H1 (cell line): ENCODE results near the gene GTPBP1. TPM values are rescaled to one million over a fixed set of nuclear protein-coding genes. Genes with fewer than 3 reads are reported as not detected.

ENCODE experiments used
- CTCF ChIP-seq, 3 experiments: IDR thresholded peaks; 1 replicate in 2 of 3; 2 replicates in 1 of 3; pipeline versions ENCODE4 v1.5.1 to v1.6.1; 2011; ENCODE audit warnings: low read length in 3 of 3, mild to moderate bottlenecking in 3 of 3, inconsistent platforms in 2 of 3, low read depth in 1 of 3, moderate library complexity in 1 of 3; ENCODE audit not compliant: insufficient read depth in 1 of 3; ENCODE audit errors: control extremely low read depth in 1 of 3
- polyA plus RNA-seq, 7 experiments: library from polyadenylated mRNA; depleted of rRNA in 3 of 7; stranded (reverse) in 5 of 7; unstranded in 2 of 7; fragments of >200 nt in 5 of 7; fragments of 200-250 nt in 2 of 7; gene quantifications; 1 replicate in 5 of 7; 2 replicates in 1 of 7; 4 replicates in 1 of 7; pipeline versions ENCODE4 v1.2.1 to v1.2.3, GENCODE V29; 2011 to 2013; ENCODE audit warnings: missing spikeins in 2 of 7, mixed read lengths in 2 of 7
- total RNA-seq: library from RNA; stranded (reverse); fragmentation: NEBNext Ultra II Directional; extraction: Animal tissue kit (Norgen Biotek cat#: 25700); gene quantifications from 2 replicates; pipeline ENCODE4 v1.2.1, GENCODE V29; 2021
- TF ChIP-seq, protein P1 (sequence below): fragments of 300-600 bp; sonication (generic); IDR thresholded peaks from 2 replicates; pipeline ENCODE4 v1.7.1; 2012; ENCODE audit warnings: low read length, moderate library complexity, mild to moderate bottlenecking, inconsistent platforms; ENCODE audit not compliant: insufficient replicate concordance

The GTPBP1 gene
- total and polyA plus RNA-seq, 2 of the 8 experiments (the other 6 are each of a cell fraction or from before 2014, with no cell fraction given), result 53.1 to 91.8 TPM

DNA sequence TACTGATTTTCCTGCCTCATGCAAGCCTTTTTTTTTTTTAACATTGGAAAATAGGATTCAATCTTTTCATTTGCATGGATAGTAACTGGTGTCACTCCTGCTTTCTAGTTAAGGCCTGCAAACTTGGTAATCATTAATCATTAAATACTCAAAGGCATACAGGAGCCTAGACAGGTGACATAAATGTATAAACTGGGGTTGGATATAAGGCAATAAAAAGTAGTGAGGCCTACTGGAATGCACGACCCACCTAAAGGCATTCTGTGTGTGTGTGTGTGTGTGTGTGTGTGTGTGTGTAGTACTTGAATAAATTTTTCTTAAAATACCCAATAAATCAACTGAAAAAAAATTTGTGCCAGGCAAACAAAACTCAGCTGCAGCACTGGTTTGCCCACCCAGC, 16.1 kb upstream of the GTPBP1 start (continued):
- TF ChIP-seq, protein P1, sequence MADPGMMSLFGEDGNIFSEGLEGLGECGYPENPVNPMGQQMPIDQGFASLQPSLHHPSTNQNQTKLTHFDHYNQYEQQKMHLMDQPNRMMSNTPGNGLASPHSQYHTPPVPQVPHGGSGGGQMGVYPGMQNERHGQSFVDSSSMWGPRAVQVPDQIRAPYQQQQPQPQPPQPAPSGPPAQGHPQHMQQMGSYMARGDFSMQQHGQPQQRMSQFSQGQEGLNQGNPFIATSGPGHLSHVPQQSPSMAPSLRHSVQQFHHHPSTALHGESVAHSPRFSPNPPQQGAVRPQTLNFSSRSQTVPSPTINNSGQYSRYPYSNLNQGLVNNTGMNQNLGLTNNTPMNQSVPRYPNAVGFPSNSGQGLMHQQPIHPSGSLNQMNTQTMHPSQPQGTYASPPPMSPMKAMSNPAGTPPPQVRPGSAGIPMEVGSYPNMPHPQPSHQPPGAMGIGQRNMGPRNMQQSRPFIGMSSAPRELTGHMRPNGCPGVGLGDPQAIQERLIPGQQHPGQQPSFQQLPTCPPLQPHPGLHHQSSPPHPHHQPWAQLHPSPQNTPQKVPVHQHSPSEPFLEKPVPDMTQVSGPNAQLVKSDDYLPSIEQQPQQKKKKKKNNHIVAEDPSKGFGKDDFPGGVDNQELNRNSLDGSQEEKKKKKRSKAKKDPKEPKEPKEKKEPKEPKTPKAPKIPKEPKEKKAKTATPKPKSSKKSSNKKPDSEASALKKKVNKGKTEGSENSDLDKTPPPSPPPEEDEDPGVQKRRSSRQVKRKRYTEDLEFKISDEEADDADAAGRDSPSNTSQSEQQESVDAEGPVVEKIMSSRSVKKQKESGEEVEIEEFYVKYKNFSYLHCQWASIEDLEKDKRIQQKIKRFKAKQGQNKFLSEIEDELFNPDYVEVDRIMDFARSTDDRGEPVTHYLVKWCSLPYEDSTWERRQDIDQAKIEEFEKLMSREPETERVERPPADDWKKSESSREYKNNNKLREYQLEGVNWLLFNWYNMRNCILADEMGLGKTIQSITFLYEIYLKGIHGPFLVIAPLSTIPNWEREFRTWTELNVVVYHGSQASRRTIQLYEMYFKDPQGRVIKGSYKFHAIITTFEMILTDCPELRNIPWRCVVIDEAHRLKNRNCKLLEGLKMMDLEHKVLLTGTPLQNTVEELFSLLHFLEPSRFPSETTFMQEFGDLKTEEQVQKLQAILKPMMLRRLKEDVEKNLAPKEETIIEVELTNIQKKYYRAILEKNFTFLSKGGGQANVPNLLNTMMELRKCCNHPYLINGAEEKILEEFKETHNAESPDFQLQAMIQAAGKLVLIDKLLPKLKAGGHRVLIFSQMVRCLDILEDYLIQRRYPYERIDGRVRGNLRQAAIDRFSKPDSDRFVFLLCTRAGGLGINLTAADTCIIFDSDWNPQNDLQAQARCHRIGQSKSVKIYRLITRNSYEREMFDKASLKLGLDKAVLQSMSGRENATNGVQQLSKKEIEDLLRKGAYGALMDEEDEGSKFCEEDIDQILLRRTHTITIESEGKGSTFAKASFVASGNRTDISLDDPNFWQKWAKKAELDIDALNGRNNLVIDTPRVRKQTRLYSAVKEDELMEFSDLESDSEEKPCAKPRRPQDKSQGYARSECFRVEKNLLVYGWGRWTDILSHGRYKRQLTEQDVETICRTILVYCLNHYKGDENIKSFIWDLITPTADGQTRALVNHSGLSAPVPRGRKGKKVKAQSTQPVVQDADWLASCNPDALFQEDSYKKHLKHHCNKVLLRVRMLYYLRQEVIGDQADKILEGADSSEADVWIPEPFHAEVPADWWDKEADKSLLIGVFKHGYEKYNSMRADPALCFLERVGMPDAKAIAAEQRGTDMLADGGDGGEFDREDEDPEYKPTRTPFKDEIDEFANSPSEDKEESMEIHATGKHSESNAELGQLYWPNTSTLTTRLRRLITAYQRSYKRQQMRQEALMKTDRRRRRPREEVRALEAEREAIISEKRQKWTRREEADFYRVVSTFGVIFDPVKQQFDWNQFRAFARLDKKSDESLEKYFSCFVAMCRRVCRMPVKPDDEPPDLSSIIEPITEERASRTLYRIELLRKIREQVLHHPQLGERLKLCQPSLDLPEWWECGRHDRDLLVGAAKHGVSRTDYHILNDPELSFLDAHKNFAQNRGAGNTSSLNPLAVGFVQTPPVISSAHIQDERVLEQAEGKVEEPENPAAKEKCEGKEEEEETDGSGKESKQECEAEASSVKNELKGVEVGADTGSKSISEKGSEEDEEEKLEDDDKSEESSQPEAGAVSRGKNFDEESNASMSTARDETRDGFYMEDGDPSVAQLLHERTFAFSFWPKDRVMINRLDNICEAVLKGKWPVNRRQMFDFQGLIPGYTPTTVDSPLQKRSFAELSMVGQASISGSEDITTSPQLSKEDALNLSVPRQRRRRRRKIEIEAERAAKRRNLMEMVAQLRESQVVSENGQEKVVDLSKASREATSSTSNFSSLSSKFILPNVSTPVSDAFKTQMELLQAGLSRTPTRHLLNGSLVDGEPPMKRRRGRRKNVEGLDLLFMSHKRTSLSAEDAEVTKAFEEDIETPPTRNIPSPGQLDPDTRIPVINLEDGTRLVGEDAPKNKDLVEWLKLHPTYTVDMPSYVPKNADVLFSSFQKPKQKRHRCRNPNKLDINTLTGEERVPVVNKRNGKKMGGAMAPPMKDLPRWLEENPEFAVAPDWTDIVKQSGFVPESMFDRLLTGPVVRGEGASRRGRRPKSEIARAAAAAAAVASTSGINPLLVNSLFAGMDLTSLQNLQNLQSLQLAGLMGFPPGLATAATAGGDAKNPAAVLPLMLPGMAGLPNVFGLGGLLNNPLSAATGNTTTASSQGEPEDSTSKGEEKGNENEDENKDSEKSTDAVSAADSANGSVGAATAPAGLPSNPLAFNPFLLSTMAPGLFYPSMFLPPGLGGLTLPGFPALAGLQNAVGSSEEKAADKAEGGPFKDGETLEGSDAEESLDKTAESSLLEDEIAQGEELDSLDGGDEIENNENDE, result no peak
- no peak for TF ChIP-seq CTCF (IDR thresholded peaks at IDR 0.05; ENCODE audit: control extremely low read depth in 1 of 3, insufficient read depth in 1 of 3, low read depth in 1 of 3, low read length in 3 of 3)
